IMR-90 (cell line): ENCODE measurements around the gene OPHN1. TPM values are rescaled to one million over a fixed set of nuclear protein-coding genes. Genes with fewer than 3 reads are reported as not detected.

Experiments used
- ATAC-seq: fragments of 200-7000 bp; cut with Tn5 transposase; 2 replicates; pipeline ENCODE4 v1.9.1; 2020; ENCODE audit warnings: low read depth, mild to moderate bottlenecking, moderate library complexity
- BruUV-seq: library from RNA; stranded (reverse); fragments of 400-500 nt; replicated peaks from 2 replicates; lab custom pipeline; 2021; lab: Mats Ljungman, UMichigan
- CTCF ChIA-PET: fragments of 300-600 bp; formaldehyde crosslinking; extraction: SDS; loops from one replicate; lab custom pipeline; 2021; ENCODE audit warnings: antibody characterized with exemption; lab: Yijun Ruan, JAX
- POLR2A ChIA-PET: fragments of 300-600 bp; sonication (Branson Sonifier 250); formaldehyde crosslinking; loops from one replicate; lab custom pipeline; 2022; ENCODE audit warnings: antibody characterized with exemption; ENCODE audit not compliant: unreplicated experiment; lab: Charles Lee
- DNase-seq: peaks from one replicate; pipeline ENCODE4 v3.0.0; 2013
- H2AFZ ChIP-seq: replicated peaks from 2 replicates; pipeline ENCODE3; 2013; ENCODE audit warnings: low read length, mild to moderate bottlenecking; ENCODE audit not compliant: poor library complexity
- H2AK5ac ChIP-seq: 2 replicates; pipeline ENCODE4 v1.6.1; 2013; ENCODE audit warnings: low read depth, low read length, inconsistent platforms
- H2AK9ac ChIP-seq: replicated peaks from 2 replicates; pipeline ENCODE3; 2013; ENCODE audit warnings: mild to moderate bottlenecking, low read depth, low read length, moderate library complexity; ENCODE audit not compliant: poor library complexity
- H2BK120ac ChIP-seq: 2 replicates; pipeline ENCODE4 v1.6.1; 2013; ENCODE audit warnings: low read depth, low read length, inconsistent platforms
- H2BK15ac ChIP-seq: 3 replicates; pipeline ENCODE4 v1.6.1; 2013; ENCODE audit warnings: low read depth, low read length, inconsistent platforms
- H2BK20ac ChIP-seq: 2 replicates; pipeline ENCODE4 v1.6.1; 2013; ENCODE audit warnings: low read depth, mild to moderate bottlenecking, inconsistent platforms, low read length, moderate library complexity
- H2BK5ac ChIP-seq: 2 replicates; pipeline ENCODE4 v1.6.1; 2013; ENCODE audit warnings: mild to moderate bottlenecking, low read depth, low read length, inconsistent platforms; ENCODE audit not compliant: poor library complexity, severe bottlenecking
- H3K14ac ChIP-seq: replicated peaks from 2 replicates; pipeline ENCODE4 v1.6.1; 2013; ENCODE audit warnings: low read depth, low read length, inconsistent platforms
- H3K18ac ChIP-seq: 2 replicates; pipeline ENCODE4 v1.6.1; 2013; ENCODE audit warnings: low read depth, low read length, control low read depth
- H3K23ac ChIP-seq: 2 replicates; pipeline ENCODE4 v1.6.1; 2013; ENCODE audit warnings: low read depth, low read length, inconsistent platforms
- H3K27ac ChIP-seq: 2 replicates; pipeline ENCODE4 v1.5.1; 2013; ENCODE audit warnings: mild to moderate bottlenecking, control low read depth, low read length; ENCODE audit not compliant: insufficient read depth
- H3K27me3 ChIP-seq: 2 replicates; pipeline ENCODE4 v1.6.1; 2013; ENCODE audit warnings: low read length; ENCODE audit not compliant: control insufficient read depth, insufficient read depth
- H3K36me3 ChIP-seq: 2 replicates; pipeline ENCODE4 v1.6.1; 2013; ENCODE audit warnings: low read length, mixed read lengths; ENCODE audit not compliant: control insufficient read depth, insufficient read depth
- H3K4ac ChIP-seq: 2 replicates; pipeline ENCODE4 v1.6.1; 2013; ENCODE audit warnings: low read depth, low read length, inconsistent platforms
- H3K4me1 ChIP-seq: 2 replicates; pipeline ENCODE4 v1.6.1; 2013; ENCODE audit warnings: low read length, mixed read lengths; ENCODE audit not compliant: control insufficient read depth, insufficient read depth
- H3K4me2 ChIP-seq: 2 replicates; pipeline ENCODE4 v1.6.1; 2013; ENCODE audit warnings: low read depth, mild to moderate bottlenecking, control low read depth, low read length, moderate library complexity
- H3K4me3 ChIP-seq: 2 replicates; pipeline ENCODE4 v1.5.1; 2013; ENCODE audit warnings: low read depth, mild to moderate bottlenecking, control low read depth, low read length, moderate library complexity; ENCODE audit not compliant: insufficient read depth
- H3K56ac ChIP-seq: 2 replicates; pipeline ENCODE4 v1.6.1; 2013; ENCODE audit warnings: low read length, inconsistent platforms; ENCODE audit not compliant: insufficient read depth; ENCODE audit errors: extremely low read depth
- H3K79me1 ChIP-seq, 2 experiments: 2 replicates each; pipeline ENCODE4 v1.6.1; 2013; ENCODE audit warnings: low read length in 2 of 2, inconsistent platforms in 1 of 2, low read depth in 1 of 2
- H3K9ac ChIP-seq: 2 replicates; pipeline ENCODE4 v1.6.1; 2013; ENCODE audit warnings: low read depth, low read length, control low read depth
- H3K9me1 ChIP-seq: 2 replicates; pipeline ENCODE4 v1.6.1; 2013; ENCODE audit warnings: low read length, inconsistent platforms; ENCODE audit not compliant: insufficient read depth
- H3K9me3 ChIP-seq: 2 replicates; pipeline ENCODE4 v1.6.1; 2013; ENCODE audit warnings: low read length; ENCODE audit not compliant: control insufficient read depth, insufficient read depth
- H4K20me1 ChIP-seq: 2 replicates; pipeline ENCODE4 v1.6.1; 2013; ENCODE audit warnings: low read length, inconsistent platforms; ENCODE audit not compliant: insufficient read depth
- H4K5ac ChIP-seq: 2 replicates; pipeline ENCODE4 v1.6.1; 2013; ENCODE audit warnings: mild to moderate bottlenecking, low read depth, low read length, control low read depth
- H4K8ac ChIP-seq, 2 experiments: 2 replicates each; pipeline ENCODE4 v1.6.1; 2013; ENCODE audit warnings: low read depth in 2 of 2, low read length in 2 of 2, control low read depth in 1 of 2, inconsistent platforms in 1 of 2
- H4K91ac ChIP-seq: 2 replicates; pipeline ENCODE4 v1.6.1; 2013; ENCODE audit warnings: low read depth, low read length, inconsistent platforms; ENCODE audit not compliant: insufficient read depth
- CEBPB ChIP-seq: IDR thresholded peaks from 2 replicates; pipeline ENCODE4 v1.6.1; 2012; ENCODE audit warnings: low read depth, low read length, improper control_type of control experiment
- CHD1 ChIP-seq: IDR thresholded peaks from 2 replicates; pipeline ENCODE4 v1.6.1; 2012; ENCODE audit warnings: low read depth, low read length, improper control_type of control experiment
- FOS ChIP-seq: fragments of 150-350 bp; IDR thresholded peaks from 2 replicates; pipeline ENCODE4 v1.6.1; 2016; ENCODE audit warnings: low read depth, low read length
- MAFK ChIP-seq: IDR thresholded peaks from 2 replicates; pipeline ENCODE4 v1.6.1; 2012; ENCODE audit warnings: low read depth, low read length, improper control_type of control experiment
- MAZ ChIP-seq: IDR thresholded peaks from 2 replicates; pipeline ENCODE4 v1.6.1; 2012; ENCODE audit warnings: low read depth, mild to moderate bottlenecking, low read length, improper control_type of control experiment, moderate library complexity, borderline replicate concordance
- MXI1 ChIP-seq: IDR thresholded peaks from 2 replicates; pipeline ENCODE4 v1.6.1; 2012; ENCODE audit warnings: low read depth, mild to moderate bottlenecking, low read length, moderate library complexity, borderline replicate concordance
- NFE2L2 ChIP-seq: fragments of 150-350 bp; IDR thresholded peaks from 2 replicates; pipeline ENCODE4 v1.6.1; 2016; ENCODE audit warnings: low read depth, mild to moderate bottlenecking, low read length
- POLR2A ChIP-seq: IDR thresholded peaks from 2 replicates; pipeline ENCODE4 v1.6.1; 2012; ENCODE audit warnings: mild to moderate bottlenecking, low read depth, low read length
- RCOR1 ChIP-seq: IDR thresholded peaks from 2 replicates; pipeline ENCODE4 v1.6.1; 2012; ENCODE audit warnings: mild to moderate bottlenecking, low read length, improper control_type of control experiment; ENCODE audit not compliant: insufficient replicate concordance
- SMC3 ChIP-seq: fragments of 150-350 bp; IDR thresholded peaks from 2 replicates; pipeline ENCODE4 v1.6.1; 2016; ENCODE audit warnings: low read depth, mild to moderate bottlenecking, antibody characterized with exemption, low read length, moderate library complexity
- WGBS, 2 experiments: methylation state at CpG; one replicate each; pipeline versions ENCODE4 v1.1.5 to v1.1.7; 2013; ENCODE audit warnings: missing lambda C conversion rate in 2 of 2; ENCODE audit not compliant: insufficient read length in 1 of 2; ENCODE audit errors: extremely low coverage in 2 of 2; 5-methylcytosine and 5-hydroxymethylcytosine counted together
- dilution Hi-C: fragments of 300-500 bp; cut with HindIII; formaldehyde crosslinking; loops from one replicate; pipeline ENCODE4 v1.14.3; 2018; ENCODE audit warnings: low sequenced_read_pairs; ENCODE audit not compliant: unreplicated experiment
- in situ Hi-C: fragments of 300-500 bp; cut with MboI; formaldehyde crosslinking; loops from 3 replicates; pipeline ENCODE4 v1.14.3; 2019; ENCODE audit warnings: low sequenced_read_pairs, inconsistent platforms, mixed read lengths
- intact Hi-C: fragments of 100-400 bp; cut with micrococcal nuclease; formaldehyde crosslinking; loops from 2 replicates; pipeline ENCODE4 v1.10.0; 2022
- polyA plus RNA-seq, 3 experiments: library from polyadenylated mRNA; depleted of rRNA; stranded (reverse); fragments of >200 nt; gene quantifications; 2 replicates each; pipeline ENCODE4 v1.2.3, GENCODE V29; 2012; ENCODE audit warnings: low replicate concordance in 1 of 3
- total RNA-seq: library from RNA; depleted of rRNA; stranded (reverse); fragments of >200 nt; gene quantifications from 2 replicates; pipeline ENCODE4 v1.2.3, GENCODE V29; 2012

The OPHN1 gene
- total and polyA plus RNA-seq, 2 of the 4 experiments (the other 2 are of a cell fraction) = 4.0 to 13.1 TPM

DNA sequence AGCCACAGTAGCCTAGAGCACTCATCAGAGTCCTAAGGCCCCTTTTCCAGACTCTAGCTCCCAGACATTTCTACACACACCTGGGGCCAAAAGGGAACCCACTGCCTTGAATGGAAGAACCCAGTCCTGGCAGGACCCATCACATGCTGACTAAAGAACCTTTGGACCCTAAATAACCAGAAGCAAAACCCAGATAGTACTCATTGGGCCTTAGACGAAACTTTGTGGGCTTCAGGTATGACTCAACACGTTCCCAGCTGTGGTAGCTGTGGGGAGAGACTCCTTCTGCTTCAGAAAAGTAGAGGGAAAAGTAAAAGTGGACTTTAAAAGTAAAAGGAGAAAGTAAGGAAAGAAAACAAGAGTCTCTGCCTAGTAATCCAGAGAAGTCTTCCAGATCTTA lies 311.5 kb downstream of the OPHN1 start:
- Histone ChIP-seq H2BK120ac (no peak overlapping the region), H3K4me1 (no peaks in the 10 kb centered on the region), H4K91ac (no peak overlapping the region), H3K79me1 (no peaks in the 10 kb centered on the region), H4K5ac (no peak overlapping the region), H2AK5ac (no peak overlapping the region), H2BK15ac (no peak overlapping the region), H4K20me1 (no peaks in the 10 kb centered on the region), H3K9me1 (no peaks in the 10 kb centered on the region), H3K27ac (no peak overlapping the region), H3K18ac (peak overlapping the region; percentile 36; the same call in 1 of the 2 replicates), H3K4me2 (no peak overlapping the region), H3K27me3 (no peaks in the 10 kb centered on the region), H3K9me3 (no peaks in the 10 kb centered on the region), H2AFZ (no peak overlapping the region), H2AK9ac (peak overlapping the region; percentile 16), H2BK5ac (no peak overlapping the region), H3K4ac (no peak overlapping the region), H4K8ac (no peak overlapping the region), H3K4me3 (no peak overlapping the region), H3K9ac (no peak overlapping the region), H3K36me3 (no peaks in the 10 kb centered on the region), H3K56ac (no peak overlapping the region), H3K14ac (no peak overlapping the region), H3K23ac (no peak overlapping the region), H2BK20ac (no peak overlapping the region)
- WGBS, 2 experiments = no CpG with 5 or more reads among the region's 2 CpGs
- intact Hi-C loops (no loop called here), dilution Hi-C loops (no loop called here), in situ Hi-C loops (no loop called here)
- ATAC-seq (no peak), DNase-seq (no peak)
- TF ChIP-seq MAZ (no peak), CHD1 (no peak), MAFK (no peak), RCOR1 (no peak), NFE2L2 (no peak), FOS (no peak), MXI1 (no peak), SMC3 (no peak), POLR2A (no peak), CEBPB (no peak)
- CTCF ChIA-PET = interaction anchor here (1.0 to 1.1 kb wide), 2 partner anchors 12 to 24 kb away, joined by 3 read pairs; no protein-coding TSS in a partner anchor
- POLR2A ChIA-PET = no interaction called here
- BruUV-seq = no TSS peak
